GM06990 (cell line): ENCODE results near the gene RNU7-1.

Source experiments
- DNase-seq: peaks from one replicate; pipeline ENCODE4 v3.0.0-alpha.2; 2011; ENCODE audit not compliant: insufficient read length; ENCODE audit errors: extremely low read depth
- H3K27me3 ChIP-seq: replicated peaks from 2 replicates; pipeline ENCODE4 v1.6.0; 2011; ENCODE audit warnings: low read length; ENCODE audit not compliant: control insufficient read depth, insufficient read depth
- H3K36me3 ChIP-seq: 2 replicates; pipeline ENCODE4 v1.5.1; 2011; ENCODE audit warnings: low read length; ENCODE audit not compliant: control insufficient read depth, insufficient read depth
- H3K4me3 ChIP-seq: replicated peaks from 2 replicates; pipeline ENCODE4 v1.5.1; 2011; ENCODE audit warnings: low read depth, mild to moderate bottlenecking, control low read depth, low read length
- CTCF ChIP-seq: IDR thresholded peaks from 2 replicates; pipeline ENCODE4 v1.5.1; 2011; ENCODE audit warnings: low read length, control low read depth, mild to moderate bottlenecking, inconsistent platforms; ENCODE audit not compliant: insufficient read depth, poor library complexity, severe bottlenecking

RNU7-1 gene

GRCh38 chr12:6957151-6957701 lies 13.6 kb downstream of the RNU7-1 start:
- TF ChIP-seq CTCF = no peak
- no peaks in the 10 kb centered on the region for H3K27me3 ChIP-seq
- DNase-seq = no peak
- peaks cover 65% of the 10 kb centered on the region for H3K36me3 ChIP-seq
- H3K4me3 ChIP-seq = peak overlapping the region; percentile 35; the same call in 1 of the 2 replicates

- no peak for TF ChIP-seq CTCF
- H3K36me3 ChIP-seq = peaks cover 58% of the 10 kb centered on the region
- H3K4me3 ChIP-seq = peak overlapping the region; percentile 35
- no peaks in the 10 kb centered on the region for H3K27me3 ChIP-seq
- no peak for DNase-seq
Measured at GRCh38 chr12:6957741-6958608, 14.4 kb downstream of the RNU7-1 start.

- Histone ChIP-seq H3K4me3 (peak overlapping the region; percentile 35), H3K27me3 (no peaks in the 10 kb centered on the region), H3K36me3 (peaks cover 56% of the 10 kb centered on the region)
- DNase-seq = no peak
- TF ChIP-seq CTCF = no peak
Measured at GRCh38 chr12:6958609-6959057, 15.0 kb downstream of the RNU7-1 start.

- TF ChIP-seq CTCF = no peak
- Histone ChIP-seq H3K36me3 (peaks cover 57% of the 10 kb centered on the region), H3K4me3 (peak overlapping the region; percentile 49), H3K27me3 (no peaks in the 10 kb centered on the region)
- peak; percentile 85 for DNase-seq
Measured at GRCh38 chr12:6959058-6959804, 15.6 kb downstream of the RNU7-1 start.

GRCh38 chr12:6959805-6960592 lies 16.4 kb downstream of the RNU7-1 start:
- DNase-seq = no peak
- peak overlapping the region; percentile 49 for H3K4me3 ChIP-seq

More at GRCh38 chr12:6959805-6960592, 16.4 kb downstream of the RNU7-1 start:
- TF ChIP-seq CTCF = no peak
- H3K36me3 ChIP-seq = peaks cover 54% of the 10 kb centered on the region
- no peaks in the 10 kb centered on the region for H3K27me3 ChIP-seq
